T-helper 1 cell treated with Interleukin-12 subunit alpha and Interleukin-12 subunit beta and Interleukin-4 antibody, amounts not matched to agents 30 ng/mL and 1 ng/mL, for 36 hours (primary cell): ENCODE data around the gene GOLGA8B. TPM values are rescaled to one million over a fixed set of nuclear protein-coding genes. Genes with fewer than 3 reads are reported as not detected.
"Not testable (repeated sequence)": the region's sequence is repeated elsewhere in the genome, so short reads cannot be mapped to it uniquely, and the experiment has no call there.

ENCODE experiments used
- intact Hi-C: fragments of 100-400 bp; cut with micrococcal nuclease; formaldehyde crosslinking; loops from one replicate; pipeline ENCODE4 v1.15.1; 2024
- total RNA-seq: library from RNA; stranded (reverse); gene quantifications from 2 replicates; pipeline ENCODE4 v1.2.3, GENCODE V29; 2022

Gene GOLGA8B
- total RNA-seq, 1 donor from 2014 or later = 296 TPM

GRCh38 chr15:34567174-34567573 is 16.3 kb downstream of the GOLGA8B start:
- intact Hi-C loops = not testable (repeated sequence)

GRCh38 chr15:34564711-34565110 is 18.7 kb downstream of the GOLGA8B start:
- intact Hi-C loops = not testable (repeated sequence)

GRCh38 chr15:34560814-34561213 is 22.6 kb downstream of the GOLGA8B start:
- intact Hi-C loops = not testable (repeated sequence)

GRCh38 chr15:34559764-34560163 is 23.7 kb downstream of the GOLGA8B start:
- intact Hi-C loops = not testable (repeated sequence)

- intact Hi-C loops = not testable (repeated sequence)
Measured at GRCh38 chr15:34555162-34555561, 28.3 kb downstream of the GOLGA8B start.

- intact Hi-C loops = not testable (repeated sequence)
Measured at GRCh38 chr15:34554716-34555115, 28.7 kb downstream of the GOLGA8B start.

- intact Hi-C loops = not testable (repeated sequence)
Measured at GRCh38 chr15:34554126-34554525, 29.3 kb downstream of the GOLGA8B start.

- intact Hi-C loops = not testable (repeated sequence)
Measured at GRCh38 chr15:34550129-34550528, 33.3 kb downstream of the GOLGA8B start.

- intact Hi-C loops = not testable (repeated sequence)
Measured at GRCh38 chr15:34549381-34549809, 34.1 kb downstream of the GOLGA8B start.

- intact Hi-C loops = not testable (repeated sequence)
Measured at GRCh38 chr15:34543860-34544649, 39.4 kb downstream of the GOLGA8B start.

- intact Hi-C loops = not testable (repeated sequence)
Measured at GRCh38 chr15:34535857-34536256, 47.6 kb downstream of the GOLGA8B start.

Other genes starting within 250 kb of the GOLGA8B start
- gene SLC12A6, start 245.9 kb downstream of the GOLGA8B start, total RNA-seq = 37.2 and 41.4 TPM in 2 replicates
- 211 and 220 TPM in 2 replicates for gene NOP10, start 240.5 kb downstream of the GOLGA8B start, total RNA-seq
- gene NUTM1, start 240.3 kb downstream of the GOLGA8B start, total RNA-seq = not detected in 2 replicates
- 87.8 and 88.5 TPM in 2 replicates for gene LPCAT4, start 216.5 kb downstream of the GOLGA8B start, total RNA-seq
- 324 and 336 TPM in 2 replicates for gene GOLGA8A, start 145.8 kb downstream of the GOLGA8B start, total RNA-seq
- gene GJD2, start 171.3 kb upstream of the GOLGA8B start, total RNA-seq = not detected in 2 replicates
- not detected in 2 replicates for gene ACTC1, start 211.9 kb upstream of the GOLGA8B start, total RNA-seq